K562 (cell line): ENCODE data around the gene KNCN. TPM values are rescaled to one million over a fixed set of nuclear protein-coding genes. Genes with fewer than 3 reads are reported as not detected.

Experiments used
- ATAC-seq: fragments of 200-7000 bp; cut with Tn5 transposase; 3 replicates; pipeline ENCODE4 v1.9.1; 2020; ENCODE audit warnings: moderate library complexity
- BruUV-seq: library from RNA; stranded (reverse); fragments of 400-500 nt; replicated peaks from 2 replicates; lab custom pipeline; 2021; lab: Mats Ljungman, UMichigan
- CTCF ChIA-PET: fragments of 300-600 bp; formaldehyde crosslinking; extraction: SDS; loops from one replicate; lab custom pipeline; 2021; ENCODE audit warnings: low intra/inter-chr PET ratio; lab: Yijun Ruan, JAX
- POLR2A ChIA-PET: fragments of 300-600, 350-650 bp; sonication (Branson Sonifier 250); formaldehyde crosslinking; extraction: SDS; loops from one replicate; lab custom pipeline; 2021; ENCODE audit warnings: antibody characterized with exemption, inconsistent platforms; lab: Yijun Ruan, JAX
- DNase-seq, 4 experiments: peaks; one replicate each; pipeline versions ENCODE4 v3.0.0 to v3.0.0-alpha.2; 2011 to 2018; ENCODE audit warnings: low spot score in 3 of 4, mixed read lengths in 3 of 4; ENCODE audit errors: extremely low read depth in 1 of 4
- FAIRE-seq: peaks from 2 replicates; lab custom pipeline; 2011; peaks lifted over from hg19 to GRCh38; lab: Jason Lieb, UNC
- H2AFZ ChIP-seq: 2 replicates; pipeline ENCODE4 v1.6.0; 2011; ENCODE audit warnings: low read depth, low read length, control low read depth, inconsistent platforms
- H3K27ac ChIP-seq: fragments of 200-600 bp; 3 replicates; pipeline ENCODE4 v1.8.0; 2011; ENCODE audit warnings: low read depth, mild to moderate bottlenecking, control low read depth, inconsistent platforms, low read length, moderate library complexity, mixed read lengths; ENCODE audit errors: extremely low read depth
- H3K27me3 ChIP-seq, 2 experiments: fragments of 300-600 bp in 1 of 2; 2 replicates in 1 of 2; 3 replicates in 1 of 2; pipeline versions ENCODE4 v1.6.0 to v1.8.0; 2011; ENCODE audit warnings: inconsistent platforms in 2 of 2, low read length in 2 of 2, mild to moderate bottlenecking in 1 of 2, mixed read lengths in 1 of 2, moderate library complexity in 1 of 2; ENCODE audit not compliant: control insufficient read depth in 2 of 2, insufficient read depth in 2 of 2
- H3K36me3 ChIP-seq: fragments of 300-600 bp; 3 replicates; pipeline ENCODE4 v1.8.0; 2011; ENCODE audit warnings: mild to moderate bottlenecking, low read length, inconsistent platforms; ENCODE audit not compliant: control insufficient read depth, insufficient read depth
- H3K4me1 ChIP-seq, 2 experiments: fragments of 200-600 bp in 1 of 2; replicated peaks in 1 of 2; 2 replicates in 1 of 2; 3 replicates in 1 of 2; pipeline versions ENCODE4 v1.5.1 to v1.8.0; 2011; ENCODE audit warnings: inconsistent platforms in 2 of 2, low read length in 2 of 2, mild to moderate bottlenecking in 1 of 2, mixed read lengths in 1 of 2, moderate library complexity in 1 of 2; ENCODE audit not compliant: control insufficient read depth in 2 of 2, insufficient read depth in 2 of 2
- H3K4me2 ChIP-seq: 2 replicates; pipeline ENCODE4 v1.6.1; 2011; ENCODE audit warnings: low read length, control low read depth, inconsistent platforms, mixed read lengths; ENCODE audit not compliant: insufficient read depth
- H3K4me3 ChIP-seq: fragments of 200-600 bp; sonication (generic), shearing (Covaris generic); 2 replicates; pipeline ENCODE4 v1.5.1; 2016; ENCODE audit warnings: control low read depth, inconsistent platforms
- H3K79me2 ChIP-seq: fragments of 200-600 bp; 3 replicates; pipeline ENCODE4 v1.8.0; 2011; ENCODE audit warnings: low read length, inconsistent platforms; ENCODE audit not compliant: control insufficient read depth, insufficient read depth
- H3K9ac ChIP-seq, 2 experiments: 2 replicates each; pipeline versions ENCODE4 v1.6.0 to v1.6.1; 2011; ENCODE audit warnings: low read depth in 2 of 2, low read length in 2 of 2, control low read depth in 1 of 2, inconsistent platforms in 1 of 2, mild to moderate bottlenecking in 1 of 2, mixed read lengths in 1 of 2; ENCODE audit not compliant: insufficient read depth in 1 of 2
- H3K9me1 ChIP-seq: one replicate; pipeline ENCODE4 v1.6.0; 2011; ENCODE audit warnings: inconsistent platforms, mild to moderate bottlenecking, low read length, moderate library complexity; ENCODE audit not compliant: control insufficient read depth, insufficient read depth
- H3K9me3 ChIP-seq: replicated peaks from 2 replicates; pipeline ENCODE4 v1.5.1; 2011; ENCODE audit warnings: low read depth, low read length, inconsistent platforms; ENCODE audit not compliant: control insufficient read depth, insufficient read depth
- H4K20me1 ChIP-seq: replicated peaks from 2 replicates; pipeline ENCODE4 v1.6.1; 2011; ENCODE audit warnings: low read length, inconsistent platforms, mixed read lengths; ENCODE audit not compliant: control insufficient read depth, insufficient read depth
- HMBOX1 ChIP-seq: sonication (generic); IDR thresholded peaks from 2 replicates; pipeline ENCODE4 v1.6.1; 2016
- PPARD ChIP-seq: fragments of 250-450 bp; sonication (Bioruptor Pico); IDR thresholded peaks from 2 replicates; pipeline ENCODE4 v1.8.0; 2022; ENCODE audit warnings: inconsistent platforms, mild to moderate bottlenecking, moderate library complexity
- WGBS: fragments of 100-300 bp; shearing (Covaris generic); methylation state at CpG from one replicate; pipeline ENCODE4 v1.1.6; 2016; ENCODE audit warnings: low coverage, mixed read lengths; ENCODE audit not compliant: insufficient coverage; ENCODE audit errors: missing lambda C conversion rate; 5-methylcytosine and 5-hydroxymethylcytosine counted together
- in situ Hi-C: fragments of 300-500 bp; cut with MboI; formaldehyde crosslinking; loops from 4 replicates; pipeline ENCODE4 v1.15.0; 2018; ENCODE audit warnings: inconsistent platforms, mixed read lengths
- intact Hi-C: fragments of 100-400 bp; cut with micrococcal nuclease; formaldehyde crosslinking; loops from 2 replicates; pipeline ENCODE4 v1.14.2; 2022
- polyA plus RNA-seq, 8 experiments: library from polyadenylated mRNA; depleted of rRNA in 4 of 8; stranded (reverse) in 5 of 8; unstranded in 3 of 8; fragments of >200 nt; fragmentation: Nextera tagmentation in 2 of 8; fragmentation: Illumina TruSeq in 1 of 8; extraction: Ambion mirVana in 2 of 8; extraction: Trizol in 1 of 8; gene quantifications; 2 replicates each; pipeline versions ENCODE4 v1.2.1 to v1.2.3, GENCODE V29; 2011 to 2014; ENCODE audit warnings: inconsistent platforms in 1 of 8, missing spikeins in 1 of 8
- total RNA-seq, 7 experiments: library from RNA; depleted of rRNA in 6 of 7; stranded (reverse); fragments of >200 nt in 6 of 7; fragmentation: Illumina TruSeq in 2 of 7; extraction: Trizol in 2 of 7; gene quantifications; 2 replicates each; pipeline versions ENCODE4 v1.2.1 to v1.2.3, GENCODE V29; 2011 to 2021; ENCODE audit warnings: low replicate concordance in 1 of 7

The KNCN gene
- total and polyA plus RNA-seq, 9 of the 15 experiments (the other 6 are each of a cell fraction or from before 2014, with no cell fraction given): not detected

DNA sequence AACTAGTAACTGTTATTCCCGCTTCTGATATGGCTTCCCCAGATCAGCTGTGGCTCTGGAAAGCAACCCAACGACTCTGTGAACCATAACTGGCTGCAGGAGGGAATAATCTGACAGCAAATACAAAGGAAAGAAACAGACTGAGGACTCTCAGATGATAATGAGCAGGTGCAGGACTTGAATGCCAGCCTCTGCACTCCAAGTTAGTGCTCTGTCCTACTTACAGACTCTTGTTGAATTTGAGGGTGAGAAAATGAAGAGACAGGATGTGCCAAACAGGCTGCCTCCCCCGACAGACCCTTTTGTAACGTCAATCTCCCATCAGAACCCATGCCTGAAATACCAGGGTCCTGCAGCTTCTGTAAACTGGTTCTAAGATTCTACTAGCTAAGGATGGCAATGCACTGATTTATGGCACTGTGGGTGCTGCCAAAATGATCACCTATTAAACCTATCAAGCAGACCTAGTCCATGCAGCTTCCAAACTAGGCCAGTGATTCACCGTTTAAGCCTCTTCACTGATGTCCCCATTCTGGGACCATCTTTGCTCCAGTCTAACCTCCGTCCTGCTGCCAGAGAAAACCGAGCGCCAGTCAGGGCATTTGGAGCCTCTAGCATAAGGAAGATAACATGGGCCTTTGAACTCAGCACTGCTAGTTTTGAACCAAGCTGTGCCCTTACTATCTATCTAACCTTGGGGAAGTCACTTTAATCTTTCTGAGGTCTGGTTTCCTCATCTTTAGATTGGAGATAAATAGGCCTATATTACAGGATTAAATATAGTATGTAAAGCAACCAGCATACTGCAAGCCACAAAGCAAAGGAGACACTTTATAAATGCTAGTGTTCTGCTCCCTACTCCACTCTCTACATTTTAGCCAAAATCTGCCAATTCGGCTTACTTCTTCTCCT is 47.9 kb upstream of the KNCN start:
- no peak for ATAC-seq
- Histone ChIP-seq H3K36me3 (peaks cover 5% of the 10 kb centered on the region; the same call in 1 of the 3 replicates), H3K9me1 (no peaks in the 10 kb centered on the region)
- TF ChIP-seq PPARD: no peak
- peak; percentile 23; the same call in 1 of the 2 replicates for TF ChIP-seq HMBOX1
- TF ChIP-seq, all 486 proteins: peak for 1
- H3K27me3 ChIP-seq: no peaks in the 10 kb centered on the region
- BruUV-seq: no TSS peak
- no peak overlapping the region; a peak in 1 of 4 replicates for H3K9ac ChIP-seq
- WGBS: 60% methylated on average over 9 of the region's 9 CpGs
- no peaks in the 10 kb centered on the region for H3K9me3 ChIP-seq
- FAIRE-seq (no peak), DNase-seq (no peak)
- H3K79me2 ChIP-seq: peaks cover 16% of the 10 kb centered on the region
- peaks cover 17 to 34% of the 10 kb centered on the region in 2 experiments for H3K4me1 ChIP-seq
- H3K27ac ChIP-seq: no peak overlapping the region
- ChIA-PET POLR2A (interaction anchor here (1.8 to 3.4 kb wide), 2 partner anchors 9 to 76 kb away, joined by 3 to 19 read pairs; no protein-coding TSS in a partner anchor), CTCF (no interaction called here)
- H4K20me1 ChIP-seq: no peaks in the 10 kb centered on the region
- H3K4me2 ChIP-seq: no peak overlapping the region
- in situ Hi-C loops (no loop called here), intact Hi-C loops (no loop called here)
- H3K4me3 ChIP-seq: no peak overlapping the region
- no peak overlapping the region for H2AFZ ChIP-seq
